ENCODE data around the gene IRF2. TPM values are rescaled to one million over a fixed set of nuclear protein-coding genes. Genes with fewer than 3 reads are reported as not detected.

The IRF2 gene
- total and polyA plus RNA-seq, 2 donors (not counting 1 experiment from before 2014, with no cell fraction given) = 67.8 to 68.2 TPM

DNA sequence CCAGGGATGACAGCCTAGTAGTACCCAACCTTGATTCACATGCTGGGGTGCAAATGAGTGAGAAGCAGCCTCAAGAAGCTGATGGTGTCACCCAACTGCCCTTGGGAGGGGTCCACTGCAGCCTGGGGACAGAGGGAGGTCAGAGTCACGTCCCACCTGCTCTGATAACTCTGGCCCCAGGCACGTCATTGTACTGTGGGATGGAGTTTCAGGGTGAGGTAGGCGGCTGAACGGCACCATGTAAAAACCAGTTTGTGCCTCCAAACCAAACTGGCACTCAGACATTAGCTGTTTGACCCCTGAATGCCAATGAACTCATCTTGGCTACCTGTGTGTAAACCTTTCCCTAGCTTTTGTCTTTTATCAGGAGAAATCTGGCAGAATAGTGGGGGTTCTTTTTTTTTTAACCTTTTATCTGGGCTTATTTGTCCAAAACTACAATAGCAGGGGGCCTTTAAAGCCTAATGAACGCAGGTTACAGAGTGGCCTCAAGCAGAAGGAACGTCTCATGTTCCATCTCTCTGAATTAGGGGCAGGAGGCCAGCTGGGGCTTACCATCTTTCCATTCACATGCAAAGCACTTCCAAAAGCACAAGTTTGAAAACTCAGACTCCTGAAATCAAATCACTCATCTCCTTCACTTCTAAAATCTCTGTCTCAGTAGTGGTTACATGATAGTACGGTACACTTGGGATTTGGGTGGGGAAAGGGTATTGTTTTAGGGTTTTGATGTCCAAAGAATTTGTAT, 89.4 kb downstream of the IRF2 start:
- Mint-ChIP-seq H3K4me3 (peak overlapping the region; percentile 81), H3K9me3 (ENCODE audit: insufficient read depth) (no peaks in the 10 kb centered on the region), H3K27ac (peak overlapping the region; percentile 85), H3K4me1 (peaks cover 86% of the 10 kb centered on the region), H3K27me3 (no peaks in the 10 kb centered on the region)
- ATAC-seq (ENCODE audit: low read depth) (no peak), DNase-seq (no peak)
- Histone ChIP-seq H3K79me2 (ENCODE audit: control insufficient read depth, insufficient read depth, low read length) (peaks cover 20% of the 10 kb centered on the region), H3K36me3 (replicated peaks in 1 of 2; ENCODE audit: control extremely low read depth in 1 of 2, control insufficient read depth in 1 of 2, extremely low read depth in 1 of 2, insufficient read depth in 2 of 2, low read length in 1 of 2) (peaks cover 3 to 21% of the 10 kb centered on the region in 2 experiments), H3K27me3 (replicated peaks in 1 of 4; ENCODE audit: control extremely low read depth in 1 of 4, control insufficient read depth in 3 of 4, insufficient read depth in 4 of 4, low read length in 3 of 4) (no peaks in the 10 kb centered on the region), H3K9me3 (ENCODE audit: control extremely low read depth in 1 of 3, control insufficient read depth in 2 of 3, insufficient read depth in 1 of 3, low read length in 2 of 3) (peaks cover 0 to 8% (median 7%) of the 10 kb centered on the region in 3 donors), H2AFZ (ENCODE audit: insufficient read depth, low read depth, low read length, poor library complexity, severe bottlenecking) (no peak overlapping the region), H3K4me2 (replicated peaks; ENCODE audit: low read depth, low read length, poor library complexity, severe bottlenecking) (peak overlapping the region; percentile 83), H4K20me1 (ENCODE audit: control insufficient read depth, insufficient read depth, low read length, poor library complexity, severe bottlenecking) (no peaks in the 10 kb centered on the region), H3K4me3 (ENCODE audit: control extremely low read depth in 1 of 5, extremely low read depth in 1 of 5, insufficient read depth in 1 of 5, low read depth in 2 of 5, low read length in 4 of 5) (peak overlapping the region in 2 of 5 experiments; percentile 30 to 59), H3K9ac (ENCODE audit: low read length) (peak overlapping the region; percentile 61), H3K27ac (ENCODE audit: low read length in 2 of 2) (peak overlapping the region; percentile 61 to 76), H3K4me1 (ENCODE audit: control insufficient read depth in 2 of 2, insufficient read depth in 2 of 2, low read length in 2 of 2) (peaks cover 79 to 84% of the 10 kb centered on the region in 2 donors)
- intact Hi-C loops (cut with micrococcal nuclease) = loop anchor here (1.0 to 5.0 kb wide), 7 partner anchors 11 to 152 kb away; no protein-coding TSS in a partner anchor
- TF ChIP-seq, protein P1, sequence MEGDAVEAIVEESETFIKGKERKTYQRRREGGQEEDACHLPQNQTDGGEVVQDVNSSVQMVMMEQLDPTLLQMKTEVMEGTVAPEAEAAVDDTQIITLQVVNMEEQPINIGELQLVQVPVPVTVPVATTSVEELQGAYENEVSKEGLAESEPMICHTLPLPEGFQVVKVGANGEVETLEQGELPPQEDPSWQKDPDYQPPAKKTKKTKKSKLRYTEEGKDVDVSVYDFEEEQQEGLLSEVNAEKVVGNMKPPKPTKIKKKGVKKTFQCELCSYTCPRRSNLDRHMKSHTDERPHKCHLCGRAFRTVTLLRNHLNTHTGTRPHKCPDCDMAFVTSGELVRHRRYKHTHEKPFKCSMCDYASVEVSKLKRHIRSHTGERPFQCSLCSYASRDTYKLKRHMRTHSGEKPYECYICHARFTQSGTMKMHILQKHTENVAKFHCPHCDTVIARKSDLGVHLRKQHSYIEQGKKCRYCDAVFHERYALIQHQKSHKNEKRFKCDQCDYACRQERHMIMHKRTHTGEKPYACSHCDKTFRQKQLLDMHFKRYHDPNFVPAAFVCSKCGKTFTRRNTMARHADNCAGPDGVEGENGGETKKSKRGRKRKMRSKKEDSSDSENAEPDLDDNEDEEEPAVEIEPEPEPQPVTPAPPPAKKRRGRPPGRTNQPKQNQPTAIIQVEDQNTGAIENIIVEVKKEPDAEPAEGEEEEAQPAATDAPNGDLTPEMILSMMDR (IDR thresholded peaks at IDR 0.05) = no peak
- no peak for TF ChIP-seq EZH2 (IDR thresholded peaks at IDR 0.05; ENCODE audit: borderline replicate concordance, insufficient read depth, low read depth, low read length, poor library complexity, severe bottlenecking)
- 37% methylated on average over 3 of the region's 7 CpGs for WGBS (ENCODE audit: insufficient coverage)
- CTCF ChIA-PET = interaction anchor here (0.6 to 3.6 kb wide), 11 partner anchors 11 to 123 kb away, joined by 3 to 13 read pairs (median 4); no protein-coding TSS in a partner anchor
- POLR2A ChIA-PET = interaction anchor here (0.6 to 1.8 kb wide), 3 partner anchors 11 to 154 kb away, joined by 3 to 4 read pairs (median 3); no protein-coding TSS in a partner anchor
